DND-41 (cell line): ENCODE results near the gene RAB28.

Experiments used
- ATAC-seq: fragments of 200-7000 bp; cut with Tn5 transposase; 3 replicates; pipeline ENCODE4 v1.9.1; 2021; ENCODE audit warnings: low read depth; ENCODE audit not compliant: insufficient read depth
- DNase-seq: peaks from one replicate; pipeline ENCODE4 v3.0.0-alpha.2; 2020
- H2AFZ ChIP-seq: 2 replicates; pipeline ENCODE4 v1.6.0; 2012; ENCODE audit warnings: low read depth, low read length
- H3K27ac ChIP-seq: 2 replicates; pipeline ENCODE4 v1.5.1; 2012; ENCODE audit warnings: low read length, inconsistent platforms
- H3K27me3 ChIP-seq: fragments of 200-600 bp; sonication (generic); 2 replicates; pipeline ENCODE4 v1.6.0; 2012; ENCODE audit warnings: low read length, mild to moderate bottlenecking, inconsistent platforms; ENCODE audit not compliant: insufficient read depth, poor library complexity
- H3K36me3 ChIP-seq: 2 replicates; pipeline ENCODE4 v1.5.1; 2012; ENCODE audit warnings: low read length, inconsistent platforms; ENCODE audit not compliant: insufficient read depth
- H3K4me1 ChIP-seq: 2 replicates; pipeline ENCODE4 v1.5.1; 2012; ENCODE audit warnings: mild to moderate bottlenecking, low read length; ENCODE audit not compliant: insufficient read depth
- H3K4me2 ChIP-seq: 2 replicates; pipeline ENCODE4 v1.6.0; 2012; ENCODE audit warnings: mild to moderate bottlenecking, moderate library complexity, low read length, inconsistent platforms; ENCODE audit not compliant: insufficient read depth
- H3K4me3 ChIP-seq, 2 experiments: fragments of 200-600 bp in 1 of 2; shearing (Covaris generic) in 1 of 2; 2 replicates each; pipeline ENCODE4 v1.5.1; 2012 to 2016; ENCODE audit warnings: inconsistent platforms in 2 of 2, low read length in 2 of 2, mild to moderate bottlenecking in 2 of 2, low read depth in 1 of 2, moderate library complexity in 1 of 2
- H3K79me2 ChIP-seq: 2 replicates; pipeline ENCODE4 v1.6.0; 2012; ENCODE audit warnings: low read length, inconsistent platforms; ENCODE audit not compliant: insufficient read depth
- H3K9ac ChIP-seq: 2 replicates; pipeline ENCODE4 v1.6.0; 2012; ENCODE audit warnings: low read depth, mild to moderate bottlenecking, inconsistent platforms, low read length, moderate library complexity
- H3K9me3 ChIP-seq: 2 replicates; pipeline ENCODE4 v1.5.1; 2012; ENCODE audit warnings: low read length, moderate library complexity, mild to moderate bottlenecking, inconsistent platforms; ENCODE audit not compliant: insufficient read depth, severe bottlenecking
- H4K20me1 ChIP-seq: 2 replicates; pipeline ENCODE4 v1.6.0; 2012; ENCODE audit warnings: low read length; ENCODE audit not compliant: insufficient read depth
- EZH2 ChIP-seq: IDR thresholded peaks from 3 replicates; pipeline ENCODE4 v1.6.1; 2012; ENCODE audit warnings: borderline replicate concordance, low read depth, mild to moderate bottlenecking, moderate library complexity, low read length, inconsistent platforms; ENCODE audit not compliant: severe bottlenecking
- TF ChIP-seq, protein P1 (sequence below): IDR thresholded peaks from 2 replicates; pipeline ENCODE4 v1.5.1; 2012; ENCODE audit warnings: borderline replicate concordance, low read length, moderate library complexity, mild to moderate bottlenecking; ENCODE audit not compliant: poor library complexity, severe bottlenecking; ENCODE audit errors: extremely low read depth

Gene RAB28

DNA sequence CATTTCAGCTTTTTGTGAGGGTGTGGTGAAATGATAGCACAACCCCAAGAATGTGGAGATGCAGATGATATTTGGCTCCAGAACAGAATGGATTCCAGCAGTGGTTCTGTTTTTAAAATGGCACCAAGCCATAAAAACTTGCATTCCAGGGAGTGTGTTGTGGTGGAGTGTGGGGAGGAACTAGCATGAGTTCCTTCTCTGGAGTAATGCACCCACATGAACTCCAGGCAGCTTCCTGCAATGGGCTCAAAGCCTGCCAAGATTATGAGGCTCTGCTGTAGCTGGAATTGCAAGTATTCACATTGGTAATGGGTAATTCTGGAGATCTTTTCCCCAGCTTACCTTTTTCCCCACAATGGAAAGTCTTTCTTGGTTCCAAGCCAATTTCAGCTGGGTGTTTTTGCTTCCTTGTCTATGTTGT is 161.4 kb downstream of the RAB28 start:
- Histone ChIP-seq H4K20me1 (no peaks in the 10 kb centered on the region), H2AFZ (no peak overlapping the region), H3K79me2 (no peaks in the 10 kb centered on the region), H3K36me3 (peaks cover 10% of the 10 kb centered on the region; the same call in 1 of the 2 replicates), H3K4me1 (peaks cover 12% of the 10 kb centered on the region), H3K27me3 (no peaks in the 10 kb centered on the region), H3K9me3 (peaks cover 4% of the 10 kb centered on the region), H3K4me2 (no peak overlapping the region), H3K9ac (no peak overlapping the region), H3K4me3 (no peak overlapping the region), H3K27ac (no peak overlapping the region)
- no peak for ATAC-seq
- no peak for DNase-seq
- TF ChIP-seq EZH2, result no peak
- TF ChIP-seq, protein P1, sequence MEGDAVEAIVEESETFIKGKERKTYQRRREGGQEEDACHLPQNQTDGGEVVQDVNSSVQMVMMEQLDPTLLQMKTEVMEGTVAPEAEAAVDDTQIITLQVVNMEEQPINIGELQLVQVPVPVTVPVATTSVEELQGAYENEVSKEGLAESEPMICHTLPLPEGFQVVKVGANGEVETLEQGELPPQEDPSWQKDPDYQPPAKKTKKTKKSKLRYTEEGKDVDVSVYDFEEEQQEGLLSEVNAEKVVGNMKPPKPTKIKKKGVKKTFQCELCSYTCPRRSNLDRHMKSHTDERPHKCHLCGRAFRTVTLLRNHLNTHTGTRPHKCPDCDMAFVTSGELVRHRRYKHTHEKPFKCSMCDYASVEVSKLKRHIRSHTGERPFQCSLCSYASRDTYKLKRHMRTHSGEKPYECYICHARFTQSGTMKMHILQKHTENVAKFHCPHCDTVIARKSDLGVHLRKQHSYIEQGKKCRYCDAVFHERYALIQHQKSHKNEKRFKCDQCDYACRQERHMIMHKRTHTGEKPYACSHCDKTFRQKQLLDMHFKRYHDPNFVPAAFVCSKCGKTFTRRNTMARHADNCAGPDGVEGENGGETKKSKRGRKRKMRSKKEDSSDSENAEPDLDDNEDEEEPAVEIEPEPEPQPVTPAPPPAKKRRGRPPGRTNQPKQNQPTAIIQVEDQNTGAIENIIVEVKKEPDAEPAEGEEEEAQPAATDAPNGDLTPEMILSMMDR, result no peak
